ENCODE results near the gene ZIC1.

DNA sequence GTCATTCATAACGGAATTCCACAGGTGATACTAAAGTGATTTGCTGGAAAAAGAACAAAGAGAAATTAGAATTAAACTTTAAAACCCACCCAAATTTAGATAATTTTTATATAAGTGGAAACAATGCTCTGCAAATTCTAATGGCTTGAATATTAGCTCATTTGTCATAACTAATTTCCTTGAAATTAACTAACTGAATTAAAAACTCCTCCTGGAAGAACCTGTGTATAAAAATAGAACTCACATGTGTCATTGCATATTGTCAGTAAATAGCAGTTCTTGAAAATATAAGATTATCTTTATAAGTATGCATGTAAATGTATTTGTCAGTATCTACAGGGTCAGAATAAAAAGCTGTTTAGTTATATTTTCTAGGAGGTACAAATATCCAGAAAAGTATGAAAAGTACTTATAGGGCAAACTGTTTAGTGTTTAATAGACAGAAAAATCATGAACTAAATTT, 16.3 kb downstream of the ZIC1 start:
- TF ChIP-seq, protein P1, sequence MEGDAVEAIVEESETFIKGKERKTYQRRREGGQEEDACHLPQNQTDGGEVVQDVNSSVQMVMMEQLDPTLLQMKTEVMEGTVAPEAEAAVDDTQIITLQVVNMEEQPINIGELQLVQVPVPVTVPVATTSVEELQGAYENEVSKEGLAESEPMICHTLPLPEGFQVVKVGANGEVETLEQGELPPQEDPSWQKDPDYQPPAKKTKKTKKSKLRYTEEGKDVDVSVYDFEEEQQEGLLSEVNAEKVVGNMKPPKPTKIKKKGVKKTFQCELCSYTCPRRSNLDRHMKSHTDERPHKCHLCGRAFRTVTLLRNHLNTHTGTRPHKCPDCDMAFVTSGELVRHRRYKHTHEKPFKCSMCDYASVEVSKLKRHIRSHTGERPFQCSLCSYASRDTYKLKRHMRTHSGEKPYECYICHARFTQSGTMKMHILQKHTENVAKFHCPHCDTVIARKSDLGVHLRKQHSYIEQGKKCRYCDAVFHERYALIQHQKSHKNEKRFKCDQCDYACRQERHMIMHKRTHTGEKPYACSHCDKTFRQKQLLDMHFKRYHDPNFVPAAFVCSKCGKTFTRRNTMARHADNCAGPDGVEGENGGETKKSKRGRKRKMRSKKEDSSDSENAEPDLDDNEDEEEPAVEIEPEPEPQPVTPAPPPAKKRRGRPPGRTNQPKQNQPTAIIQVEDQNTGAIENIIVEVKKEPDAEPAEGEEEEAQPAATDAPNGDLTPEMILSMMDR (conservative IDR thresholded peaks at IDR 0.05) = no peak
- TF ChIP-seq ZFX (IDR thresholded peaks at IDR 0.05) = no peak
